HG03039 (cell line): ENCODE measurements around the gene TPM2.
A peak's percentile ranks its signal among the peaks of the same experiment; 100 is the strongest.

Experiments
- ATAC-seq: cut with Tn5 transposase; IDR thresholded peaks from one replicate; pipeline ENCODE4 v1.9.1; 2021; ENCODE audit warnings: mild to moderate bottlenecking, moderate library complexity; ENCODE audit not compliant: unreplicated experiment

TPM2 gene

GRCh38 chr9:35679766-35680330, 9.9 kb downstream of the TPM2 start:
- ATAC-seq: no peak

GRCh38 chr9:35679091-35679490, 10.6 kb downstream of the TPM2 start:
- no peak for ATAC-seq

DNA sequence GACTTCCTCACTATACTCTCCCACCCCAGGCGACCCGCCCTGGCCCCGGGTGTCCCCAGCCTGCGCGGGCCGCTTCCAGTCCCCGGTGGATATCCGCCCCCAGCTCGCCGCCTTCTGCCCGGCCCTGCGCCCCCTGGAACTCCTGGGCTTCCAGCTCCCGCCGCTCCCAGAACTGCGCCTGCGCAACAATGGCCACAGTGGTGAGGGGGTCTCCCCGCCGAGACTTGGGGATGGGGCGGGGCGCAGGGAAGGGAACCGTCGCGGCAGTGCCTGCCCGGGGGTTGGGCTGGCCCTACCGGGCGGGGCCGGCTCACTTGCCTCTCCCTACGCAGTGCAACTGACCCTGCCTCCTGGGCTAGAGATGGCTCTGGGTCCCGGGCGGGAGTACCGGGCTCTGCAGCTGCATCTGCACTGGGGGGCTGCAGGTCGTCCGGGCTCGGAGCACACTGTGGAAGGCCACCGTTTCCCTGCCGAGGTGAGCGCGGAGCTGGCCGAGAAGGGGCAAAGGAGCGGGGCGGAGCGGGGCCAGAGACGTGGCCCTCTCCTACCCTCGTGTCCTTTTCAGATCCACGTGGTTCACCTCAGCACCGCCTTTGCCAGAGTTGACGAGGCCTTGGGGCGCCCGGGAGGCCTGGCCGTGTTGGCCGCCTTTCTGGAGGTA, 13.9 kb downstream of the TPM2 start:
- no peak for ATAC-seq

DNA sequence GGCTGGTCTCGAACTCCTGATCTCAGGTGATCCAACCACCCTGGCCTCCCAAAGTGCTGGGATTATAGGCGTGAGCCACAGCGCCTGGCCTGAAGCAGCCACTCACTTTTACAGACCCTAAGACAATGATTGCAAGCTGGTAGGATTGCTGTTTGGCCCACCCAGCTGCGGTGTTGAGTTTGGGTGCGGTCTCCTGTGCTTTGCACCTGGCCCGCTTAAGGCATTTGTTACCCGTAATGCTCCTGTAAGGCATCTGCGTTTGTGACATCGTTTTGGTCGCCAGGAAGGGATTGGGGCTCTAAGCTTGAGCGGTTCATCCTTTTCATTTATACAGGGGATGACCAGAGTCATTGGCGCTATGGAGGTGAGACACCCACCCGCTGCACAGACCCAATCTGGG, 14.5 kb downstream of the TPM2 start:
- no peak for ATAC-seq

DNA sequence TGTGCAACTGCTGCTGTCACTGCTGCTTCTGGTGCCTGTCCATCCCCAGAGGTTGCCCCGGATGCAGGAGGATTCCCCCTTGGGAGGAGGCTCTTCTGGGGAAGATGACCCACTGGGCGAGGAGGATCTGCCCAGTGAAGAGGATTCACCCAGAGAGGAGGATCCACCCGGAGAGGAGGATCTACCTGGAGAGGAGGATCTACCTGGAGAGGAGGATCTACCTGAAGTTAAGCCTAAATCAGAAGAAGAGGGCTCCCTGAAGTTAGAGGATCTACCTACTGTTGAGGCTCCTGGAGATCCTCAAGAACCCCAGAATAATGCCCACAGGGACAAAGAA, 15.7 kb downstream of the TPM2 start:
- no peak for ATAC-seq

- ATAC-seq: no peak
Measured at GRCh38 chr9:35673132-35674024, 16.3 kb downstream of the TPM2 start, which contains the start of gene CA9. CA9 (plus strand) TSS chr9:35673928; CDS start chr9:35673960, 32 bp downstream.

- ATAC-seq: no peak
Measured at GRCh38 chr9:35669331-35670145, 20.2 kb downstream of the TPM2 start.

GRCh38 chr9:35667939-35668338, 21.8 kb downstream of the TPM2 start:
- ATAC-seq: no peak

GRCh38 chr9:35666549-35666948, 23.2 kb downstream of the TPM2 start:
- ATAC-seq: no peak

GRCh38 chr9:35666045-35666444, 23.7 kb downstream of the TPM2 start:
- no peak for ATAC-seq

GRCh38 chr9:35665471-35665818, 24.3 kb downstream of the TPM2 start:
- ATAC-seq: no peak

DNA sequence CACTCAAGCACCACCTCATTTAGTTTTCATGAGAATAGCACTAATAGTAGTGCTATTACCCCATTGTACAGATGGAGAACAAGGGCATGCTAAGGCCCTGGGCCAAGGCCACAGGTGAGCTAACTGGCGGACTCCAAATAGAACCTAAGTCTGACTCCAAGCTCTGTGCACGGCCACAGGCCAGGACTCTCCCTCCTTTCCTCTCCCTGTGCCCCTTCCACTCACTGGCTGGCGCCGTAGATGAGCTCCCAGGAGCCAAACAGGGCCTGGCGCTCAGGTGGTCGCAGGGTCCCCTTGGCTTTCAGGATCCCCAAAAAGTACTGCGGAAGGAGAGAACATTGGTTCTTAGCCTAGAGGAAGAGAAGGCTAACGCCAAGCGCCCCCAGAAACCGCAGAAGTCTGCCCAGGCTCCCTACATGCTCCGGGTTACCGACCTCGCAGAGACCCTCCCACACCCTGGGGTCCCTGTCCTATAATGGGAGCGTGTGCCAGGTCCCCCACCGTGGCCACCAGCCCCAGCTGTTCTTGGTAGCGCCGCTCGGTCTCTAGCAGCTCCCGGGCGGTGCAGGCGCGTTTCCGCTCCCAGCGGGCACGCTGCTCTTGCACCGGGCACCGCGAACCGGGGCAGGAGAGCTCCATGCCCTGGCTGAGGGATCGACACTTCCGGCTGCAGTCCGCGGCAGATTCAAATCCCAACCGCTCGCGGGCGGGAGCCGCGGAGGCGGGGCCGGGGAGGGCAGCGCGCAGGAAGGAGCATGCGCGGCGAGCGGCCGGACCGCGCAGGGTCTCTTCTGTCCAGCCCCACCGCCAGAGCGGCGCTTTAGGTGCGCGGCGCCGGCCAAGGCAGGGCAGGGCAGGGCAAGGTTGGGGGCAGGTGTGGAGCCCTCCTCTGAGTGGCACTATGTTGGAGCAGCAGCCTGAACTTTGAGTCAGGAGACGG, 24.9 kb downstream of the TPM2 start, which contains the start of gene ARHGEF39:
Gene ARHGEF39, minus strand, starts transcription at position 665 of the 940 bp plus-strand sequence. Its CDS starts 26 bp downstream, at position 639.
- peak; percentile 61 for ATAC-seq

- no peak for ATAC-seq
Measured at GRCh38 chr9:35662437-35662836, 27.3 kb downstream of the TPM2 start.

DNA sequence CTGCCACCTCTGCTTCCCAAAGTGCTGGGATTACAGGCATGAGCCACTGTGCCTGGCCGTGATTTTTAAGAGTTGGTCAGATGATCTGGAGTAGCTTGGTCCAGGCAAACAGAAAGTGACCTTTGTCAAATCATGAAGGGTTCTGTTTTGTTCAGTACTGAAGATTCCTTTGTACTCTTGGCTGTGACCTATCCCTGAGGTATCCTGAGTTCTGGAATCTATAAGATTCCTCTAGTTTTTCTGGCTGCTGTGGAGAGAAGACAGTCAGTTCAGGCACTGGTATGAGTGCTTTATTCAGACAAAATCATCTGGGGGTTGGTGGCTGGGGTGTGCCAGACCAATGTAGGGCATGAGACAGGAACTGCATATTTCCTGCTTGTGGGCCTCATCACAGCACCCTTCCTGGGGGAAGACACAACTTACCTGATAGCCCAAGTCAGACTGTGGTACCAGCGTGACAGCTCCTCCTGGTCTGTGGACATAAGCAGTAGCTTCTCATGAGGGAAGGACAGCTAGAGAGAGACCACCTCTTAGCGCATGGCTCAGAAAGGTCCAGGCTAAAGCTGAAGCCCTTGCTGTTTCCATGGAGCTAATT, 27.9 kb downstream of the TPM2 start:
- ATAC-seq: no peak

- ATAC-seq: no peak
Measured at GRCh38 chr9:35660966-35661415, 28.7 kb downstream of the TPM2 start.

GRCh38 chr9:35659340-35659739, 30.4 kb downstream of the TPM2 start:
- no peak for ATAC-seq

- ATAC-seq: no peak
Measured at GRCh38 chr9:35658968-35659220, 30.8 kb downstream of the TPM2 start.

- ATAC-seq: peak; percentile 62
Measured at GRCh38 chr9:35658137-35658967, 31.4 kb downstream of the TPM2 start, which contains the start of gene CCDC107. CCDC107 (plus strand) TSS chr9:35658292; CDS start chr9:35658380, 88 bp downstream.
